HG03175 (cell line): Measurements from ENCODE around the gene STK32A.
"Not testable (repeated sequence)": the region's sequence is repeated elsewhere in the genome, so short reads cannot be mapped to it uniquely, and the experiment has no call there.

Source experiments
- ATAC-seq: cut with Tn5 transposase; IDR thresholded peaks from one replicate; pipeline ENCODE4 v1.9.1; 2021; ENCODE audit warnings: mild to moderate bottlenecking, moderate library complexity; ENCODE audit not compliant: unreplicated experiment

STK32A gene

DNA sequence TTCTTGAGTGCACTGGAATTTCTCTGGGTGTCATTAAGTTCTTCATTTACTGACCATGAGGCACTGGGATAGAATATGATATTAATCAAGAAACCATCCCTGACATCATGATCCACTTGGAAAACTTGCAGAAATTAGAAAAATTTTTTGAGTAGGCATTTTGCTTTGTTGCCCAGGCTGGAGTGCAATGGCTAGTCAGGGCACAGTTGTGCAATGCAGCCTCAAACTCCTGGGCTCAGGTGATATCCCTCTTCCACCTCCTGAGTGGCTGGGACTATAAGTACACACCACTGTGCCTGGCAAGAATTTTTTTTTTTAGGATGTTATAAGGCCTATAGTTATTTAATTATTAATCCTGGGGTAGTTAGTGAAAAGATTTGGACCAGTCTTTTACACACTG lies 106.5 kb downstream of the STK32A start:
- ATAC-seq, result no peak

DNA sequence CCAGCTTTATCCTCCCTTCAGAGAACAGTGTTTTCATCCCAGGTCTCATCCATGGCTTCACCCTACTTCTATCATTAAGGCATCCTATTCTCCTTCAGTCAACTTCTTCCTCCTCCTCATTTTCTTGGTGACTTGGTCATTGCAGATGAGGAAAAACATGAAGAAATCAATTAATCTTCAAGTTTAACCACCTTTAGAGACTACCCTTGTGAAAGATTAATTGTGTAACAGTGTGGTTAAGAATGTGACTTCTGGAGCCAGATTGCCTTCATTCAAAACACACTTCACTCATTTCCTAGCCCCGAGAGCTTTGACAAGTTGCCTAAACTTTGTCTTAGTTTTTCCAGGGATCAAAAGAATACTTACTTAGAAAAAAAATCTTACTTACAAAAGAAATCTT lies 110.0 kb downstream of the STK32A start:
- ATAC-seq, result no peak

DNA sequence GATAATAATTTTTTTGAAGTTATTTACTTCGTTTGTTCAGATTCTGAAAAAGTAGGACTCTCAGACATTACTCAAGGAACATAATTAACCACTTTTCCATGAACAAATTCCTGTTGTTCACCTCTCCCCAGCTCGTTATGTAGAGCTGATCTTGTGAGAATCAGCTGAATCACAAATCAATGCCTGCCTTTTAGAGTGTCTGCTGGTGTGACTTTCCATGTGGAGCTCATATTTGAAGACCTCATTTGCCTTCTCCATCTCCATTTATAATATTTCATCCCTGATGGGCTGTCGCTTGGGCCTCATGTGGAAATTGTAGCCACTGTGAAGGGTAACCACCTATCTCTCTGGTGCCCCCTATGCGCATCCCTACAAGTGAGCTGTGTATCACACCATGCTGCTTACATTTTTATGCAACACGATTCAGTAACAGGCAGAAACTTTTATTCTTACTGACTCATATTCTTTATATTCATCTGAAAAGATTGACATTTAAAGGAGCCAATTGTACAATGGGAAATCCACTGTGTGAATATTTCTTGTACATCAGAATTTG lies 111.3 kb downstream of the STK32A start:
- ATAC-seq, result no peak

DNA sequence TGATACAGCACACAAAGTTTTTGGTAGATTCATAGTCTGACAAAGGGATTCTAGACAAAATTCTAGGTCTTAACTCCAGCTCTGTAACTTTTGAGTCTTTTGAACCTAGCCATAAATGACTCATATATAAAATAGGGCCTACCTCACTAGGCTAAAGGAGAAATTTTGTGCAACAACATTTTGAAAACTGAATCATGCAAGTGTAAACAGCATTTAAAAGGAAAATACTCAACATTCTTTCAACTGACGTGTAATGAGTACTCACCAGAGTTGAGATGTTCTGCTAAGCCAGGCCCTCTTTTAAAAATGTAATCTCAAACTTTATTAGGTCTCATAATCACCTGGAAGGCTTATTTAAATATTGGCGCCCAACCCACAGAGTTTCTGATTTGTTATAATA lies 113.2 kb downstream of the STK32A start:
- ATAC-seq, result no peak

DNA sequence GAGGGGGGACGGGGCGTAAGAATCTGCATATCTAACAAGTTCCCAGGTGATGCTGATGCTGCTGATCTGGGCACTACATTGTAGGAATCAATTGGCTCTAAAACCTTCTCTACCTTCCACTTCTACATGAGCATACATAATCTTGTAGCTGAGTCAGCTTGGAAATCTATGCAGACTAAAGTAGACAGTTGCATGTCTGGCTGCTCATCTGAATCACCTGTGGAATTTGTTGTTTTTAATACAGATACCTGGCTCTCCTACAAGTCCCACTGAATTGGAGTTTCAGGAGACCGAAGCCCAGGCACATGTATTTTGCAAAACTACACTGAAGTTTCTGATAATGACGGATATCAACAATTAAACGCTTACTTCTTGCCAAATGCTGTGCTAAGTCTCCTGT lies 113.6 kb downstream of the STK32A start:
- ATAC-seq, result no peak

DNA sequence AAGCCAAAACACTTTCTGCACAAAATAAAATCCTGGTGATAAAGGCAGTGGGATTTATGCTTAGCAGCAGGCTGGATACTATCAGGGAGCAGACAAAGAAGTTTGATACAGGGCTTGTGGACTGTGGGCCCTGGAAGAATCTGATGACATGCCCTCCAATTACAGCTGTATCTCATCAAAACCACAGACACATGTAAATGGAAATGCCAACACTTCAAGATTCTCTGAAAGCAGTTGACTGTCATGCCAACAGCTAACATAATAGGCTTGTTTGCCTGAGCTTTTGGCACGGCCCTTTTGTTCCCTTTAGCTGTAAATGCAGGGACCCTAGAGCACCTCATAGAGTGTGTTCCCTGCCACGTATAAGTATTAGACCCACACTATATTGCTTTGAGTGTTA lies 114.4 kb downstream of the STK32A start:
- ATAC-seq, result no peak

DNA sequence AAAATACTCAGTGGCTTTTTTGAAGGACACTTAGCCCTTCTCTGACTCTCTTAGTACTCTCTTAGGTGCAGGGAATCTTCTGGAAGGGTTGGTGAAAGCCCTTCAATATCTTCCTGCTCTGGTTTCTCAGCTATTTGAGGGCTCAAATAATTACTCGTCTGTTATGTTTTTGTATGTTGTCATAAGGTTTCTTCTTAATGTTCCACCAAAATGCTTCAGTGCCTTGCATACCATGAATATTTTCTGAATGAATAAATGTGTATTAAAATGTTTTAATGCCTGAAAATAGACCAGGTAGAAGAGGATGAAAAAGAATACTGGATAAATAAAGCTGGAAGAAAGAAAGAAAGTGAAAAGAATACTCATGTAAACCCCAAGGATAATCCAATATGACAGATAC lies 124.3 kb downstream of the STK32A start:
- ATAC-seq, result no peak

DNA sequence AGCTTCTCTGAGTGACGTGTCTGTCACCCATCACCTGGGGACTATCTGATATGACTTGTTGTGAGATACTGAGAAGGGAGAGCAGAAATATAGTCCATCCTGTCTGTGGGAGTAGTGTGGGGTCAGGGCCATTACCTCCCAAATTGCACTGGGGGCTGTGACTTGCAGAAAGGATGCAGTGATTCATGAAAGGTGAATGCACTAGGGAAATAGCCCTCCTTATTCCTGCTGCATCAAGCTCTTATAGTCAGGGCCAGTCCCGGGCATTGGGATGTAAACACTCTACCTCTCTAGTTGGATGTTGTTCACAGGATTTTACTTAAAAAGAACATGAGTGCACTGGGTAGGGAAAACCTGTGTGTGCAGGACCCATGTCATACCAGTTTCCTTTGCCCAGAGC lies 124.8 kb downstream of the STK32A start:
- no peak for ATAC-seq

DNA sequence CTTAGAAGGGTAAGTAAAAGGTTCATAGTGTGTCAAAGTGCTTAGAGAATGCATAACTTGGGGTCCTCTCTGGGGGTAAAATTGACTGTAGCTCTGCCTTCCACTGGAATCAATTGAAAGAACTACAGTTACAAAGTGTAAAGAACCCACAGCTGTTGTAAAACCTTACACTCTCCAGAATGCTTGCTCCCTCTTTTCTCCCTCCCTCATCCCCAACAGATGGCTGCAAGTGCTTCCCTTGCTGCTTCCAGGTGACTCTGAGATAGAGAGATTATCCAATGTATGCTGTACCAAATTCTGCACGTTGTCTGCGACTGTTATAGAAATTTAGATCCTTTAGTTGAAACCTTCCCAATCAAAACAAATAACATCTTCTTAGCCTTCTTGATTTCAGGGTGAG lies 126.0 kb downstream of the STK32A start:
- no peak for ATAC-seq

DNA sequence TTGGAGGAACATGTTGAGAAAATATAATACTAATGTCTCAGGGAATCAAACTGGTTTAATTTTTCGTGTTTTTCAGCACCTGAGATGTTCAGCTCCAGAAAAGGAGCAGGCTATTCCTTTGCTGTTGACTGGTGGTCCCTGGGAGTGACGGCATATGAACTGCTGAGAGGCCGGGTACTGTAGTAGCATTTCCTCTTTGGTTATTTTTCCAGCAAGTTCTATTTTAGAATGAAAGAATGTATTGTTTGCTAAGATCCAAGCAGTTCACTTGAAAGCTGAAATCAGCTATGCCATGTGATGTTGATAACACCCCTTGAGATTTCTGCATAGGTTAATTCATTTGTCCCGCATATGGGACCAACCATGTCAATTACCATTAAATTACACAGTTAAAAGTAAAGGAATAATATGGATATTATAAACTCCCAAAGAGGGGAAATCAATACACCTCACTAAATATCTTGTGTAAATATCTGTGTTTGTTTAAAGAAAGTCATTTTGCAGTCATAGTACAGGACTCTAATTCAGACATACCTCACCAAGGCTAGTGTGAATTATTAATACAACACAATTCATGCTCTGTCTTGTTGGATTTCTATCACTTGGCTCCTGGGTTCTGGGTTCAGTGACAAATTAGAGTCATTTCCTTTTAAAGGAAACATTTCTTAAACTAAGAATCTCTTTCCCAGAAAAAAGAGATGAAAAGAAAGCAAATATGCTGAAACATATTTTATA lies 126.8 kb downstream of the STK32A start:
- ATAC-seq, result no peak

DNA sequence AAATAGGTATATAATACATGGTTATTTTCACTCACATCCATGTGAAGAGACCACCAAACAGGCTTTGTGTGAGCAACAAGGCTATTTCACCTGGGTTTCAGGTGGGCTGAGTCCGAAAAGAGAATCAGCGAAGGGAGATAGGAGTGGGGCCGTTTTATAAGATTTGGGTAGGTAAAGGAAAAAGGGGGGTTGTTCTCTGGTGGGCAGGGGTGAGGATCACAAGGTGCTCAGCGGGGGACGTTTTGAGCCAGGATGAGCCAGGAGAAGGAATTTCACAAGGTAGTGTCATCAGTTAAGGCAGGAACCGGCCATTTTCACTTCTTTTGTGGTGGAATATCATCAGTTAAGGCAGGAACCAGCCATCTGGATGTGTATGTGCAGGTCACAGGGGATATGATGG lies 132.6 kb downstream of the STK32A start:
- not testable (repeated sequence) for ATAC-seq

DNA sequence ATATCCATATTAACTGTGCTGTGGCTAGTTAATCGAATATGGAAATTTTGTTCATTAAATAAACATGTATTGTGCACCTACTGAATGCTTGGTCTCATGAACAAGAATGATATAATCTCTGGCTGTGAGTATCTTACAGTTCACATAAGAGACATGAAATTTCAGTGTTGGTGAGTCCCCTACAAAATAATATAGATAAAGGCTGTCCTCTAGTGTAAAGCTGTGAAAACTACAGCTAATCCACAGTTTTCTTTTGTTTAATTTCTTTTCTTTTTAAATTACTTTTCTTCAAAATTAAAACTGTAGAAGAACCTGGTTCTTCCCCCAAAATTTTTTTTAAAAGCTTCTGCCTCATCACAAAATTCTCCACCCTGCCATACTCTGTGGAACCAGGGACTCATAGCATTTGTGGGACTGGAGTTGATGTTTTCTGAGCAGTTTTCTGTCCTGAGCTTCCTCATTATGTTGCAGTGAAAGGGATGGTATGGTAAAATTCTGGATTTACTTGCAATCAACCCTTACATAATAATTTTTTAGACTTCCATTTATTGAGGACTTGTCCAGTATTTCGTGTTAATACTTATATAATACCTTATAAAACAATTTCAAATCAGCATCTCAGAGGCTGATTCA lies 135.0 kb downstream of the STK32A start:
- ATAC-seq, result no peak

DNA sequence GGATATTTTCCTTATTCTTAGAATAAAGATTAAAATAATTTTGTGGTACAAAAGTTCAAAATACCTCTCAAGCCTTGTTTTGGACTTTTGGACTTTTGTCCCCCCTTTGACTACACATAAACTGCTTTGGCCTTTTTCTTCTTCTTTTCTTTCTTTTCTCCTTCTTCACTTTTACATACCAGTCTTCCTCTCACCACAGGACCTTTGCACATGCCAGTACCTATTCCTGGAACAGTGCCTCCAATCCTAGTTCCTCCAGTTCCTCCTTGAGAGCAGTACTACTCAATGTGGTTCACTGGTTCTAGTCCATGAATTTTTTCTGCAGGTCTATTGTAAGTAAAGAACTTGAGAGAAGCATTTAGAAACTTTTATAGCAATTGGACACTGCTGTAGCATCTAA lies 136.5 kb downstream of the STK32A start:
- ATAC-seq, result no peak

DNA sequence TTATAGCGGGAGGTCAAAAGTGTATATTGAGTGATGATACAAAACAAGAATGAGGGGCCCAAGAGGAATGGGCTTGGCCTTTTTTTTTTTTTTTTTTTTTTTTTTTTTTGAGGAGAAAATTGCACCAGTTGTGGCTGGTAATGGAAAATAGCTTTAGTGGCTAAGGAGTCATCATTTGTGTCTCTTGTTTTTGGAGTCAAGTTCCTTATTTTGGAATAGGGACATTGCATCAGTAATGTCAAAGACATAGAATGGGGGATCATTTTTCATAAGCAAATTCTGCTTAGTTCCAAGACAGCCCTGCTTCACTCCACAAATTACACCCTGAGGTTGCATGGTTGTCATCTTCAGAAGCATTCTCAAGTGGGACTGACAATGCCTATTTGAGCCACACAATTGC lies 137.4 kb downstream of the STK32A start:
- ATAC-seq, result no peak

DNA sequence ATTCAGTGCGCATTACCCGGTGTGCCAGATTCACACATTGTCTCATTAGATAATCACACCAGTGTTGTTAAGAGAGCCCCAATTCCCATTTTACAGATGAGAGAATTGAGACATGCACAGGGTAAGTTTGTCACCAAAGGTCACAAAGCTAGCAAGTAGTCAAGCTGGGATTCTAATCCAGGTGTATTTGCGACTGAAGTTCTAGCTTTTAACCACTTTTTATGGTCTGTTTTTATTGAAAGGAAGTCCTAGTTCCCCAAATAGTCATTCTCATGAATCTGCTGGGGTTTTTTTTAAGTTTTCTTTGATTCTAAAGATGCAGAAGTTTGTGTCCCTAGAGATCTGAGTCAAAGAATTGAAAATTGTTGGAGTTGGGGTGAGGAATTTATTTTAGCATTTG lies 138.5 kb downstream of the STK32A start:
- ATAC-seq, result no peak

DNA sequence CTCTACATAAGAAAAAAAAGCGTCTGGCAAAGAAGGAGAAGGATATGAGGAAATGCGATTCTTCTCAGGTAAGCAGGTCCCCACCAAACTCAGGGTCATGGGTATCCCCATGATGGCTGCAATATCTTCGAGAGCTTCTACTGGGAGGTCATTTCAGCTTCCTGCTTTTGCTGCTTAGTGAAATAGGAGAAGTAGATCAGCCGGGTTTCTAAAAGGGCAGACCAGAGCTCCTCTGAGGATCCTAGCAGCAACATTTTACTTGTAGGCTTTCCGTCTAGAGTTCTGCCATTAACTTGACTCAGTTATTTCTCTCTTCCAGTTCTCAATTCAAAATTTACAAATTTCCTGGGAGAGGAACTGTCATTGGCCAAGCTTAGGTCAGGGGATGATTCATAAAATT lies 140.3 kb downstream of the STK32A start:
- ATAC-seq, result no peak

DNA sequence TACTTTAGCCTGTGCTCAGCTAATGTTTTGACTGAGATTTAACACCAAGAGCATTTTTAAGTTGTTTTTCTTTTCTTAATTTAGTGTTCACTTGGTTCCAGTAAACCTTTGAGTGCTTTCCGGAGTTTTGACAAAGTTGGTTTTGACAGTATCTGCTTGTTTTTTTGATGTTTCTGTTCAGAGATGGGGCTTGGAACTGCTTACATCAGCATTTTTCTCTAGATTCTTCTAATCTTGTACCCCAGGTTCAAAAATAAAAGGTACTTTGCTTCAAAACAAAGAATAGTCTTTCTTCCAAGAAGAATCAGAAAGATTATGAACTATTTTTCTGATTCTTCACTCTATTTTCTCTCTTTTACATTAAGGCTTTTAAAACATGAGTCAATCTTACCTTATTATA lies 142.9 kb downstream of the STK32A start:
- ATAC-seq, result no peak

DNA sequence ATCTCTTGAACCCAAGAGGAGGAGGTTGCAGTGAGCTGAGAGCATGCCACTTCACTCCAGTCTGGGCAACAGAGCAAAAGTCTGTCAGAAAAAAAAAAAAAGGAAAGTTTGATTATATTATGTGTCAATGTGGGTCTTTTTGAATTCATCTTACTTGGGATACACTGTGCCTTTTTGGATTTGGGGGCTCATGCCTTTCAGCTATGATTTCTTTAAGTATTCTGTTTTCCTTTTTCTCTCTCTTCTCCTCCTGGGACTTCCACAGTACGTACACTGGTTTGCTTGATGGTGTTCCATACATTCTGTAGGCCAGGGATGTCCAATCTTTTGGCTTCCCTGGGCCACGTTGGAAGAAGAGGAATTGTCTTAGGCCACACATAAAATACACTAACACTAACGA lies 146.7 kb downstream of the STK32A start:
- ATAC-seq, result no peak

DNA sequence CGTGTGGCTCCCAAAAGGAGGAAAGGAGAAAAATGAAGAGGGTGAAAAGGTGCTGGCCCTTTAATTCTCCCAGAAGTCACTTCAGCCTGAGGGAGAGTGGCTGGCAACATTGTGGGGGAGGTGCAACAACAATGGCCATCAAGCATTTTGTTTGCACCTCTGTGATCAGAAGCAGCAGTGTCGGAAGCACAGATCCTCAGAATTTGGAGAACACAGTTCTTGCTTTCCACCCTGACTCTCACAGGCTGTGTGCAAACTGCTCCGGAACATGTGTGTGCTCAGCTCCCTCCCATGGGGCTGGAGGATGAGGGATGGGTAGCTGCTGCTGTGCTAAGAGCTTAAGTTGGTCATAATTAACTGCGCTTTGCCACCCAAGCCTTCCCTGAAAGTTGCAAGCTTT lies 147.9 kb downstream of the STK32A start:
- no peak for ATAC-seq

DNA sequence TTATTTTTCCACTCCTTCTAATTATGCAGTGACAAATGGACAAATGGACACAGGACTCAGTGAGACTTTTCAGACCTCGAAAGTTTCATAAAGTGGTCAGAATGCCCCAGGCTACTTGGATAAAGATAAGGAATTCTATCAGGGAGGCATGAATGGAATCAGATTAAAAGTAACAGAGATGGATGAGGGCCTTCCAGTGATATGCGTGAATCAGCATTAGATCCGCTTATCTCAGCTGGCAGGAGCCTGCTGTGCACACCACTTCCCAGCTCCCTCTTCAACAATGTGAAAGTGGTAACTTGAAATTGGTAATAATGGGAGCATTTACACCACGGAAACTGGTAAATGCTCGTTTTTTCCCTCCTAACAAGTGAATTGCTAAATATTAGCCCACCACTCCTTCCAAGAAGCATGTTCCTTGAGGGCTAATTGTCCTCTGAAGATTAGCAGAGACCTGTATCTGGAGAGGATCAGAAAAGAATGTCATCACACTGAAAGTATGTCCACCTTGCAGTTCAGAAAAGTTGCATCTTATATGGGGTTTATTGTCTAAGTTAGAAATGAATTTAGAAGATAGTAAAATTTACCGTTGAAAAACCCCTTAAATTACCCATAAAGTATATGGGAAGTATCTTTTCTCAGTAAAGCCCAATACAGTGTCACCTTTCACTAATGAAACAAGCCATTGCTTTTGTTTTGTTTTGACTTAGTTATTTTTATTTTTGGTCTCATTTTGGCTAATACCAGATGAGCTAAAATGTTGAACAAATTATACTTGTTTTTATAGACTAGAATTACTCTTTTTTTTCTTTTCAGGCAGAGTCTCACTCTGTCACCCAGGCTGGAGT lies 149.7 kb downstream of the STK32A start:
- ATAC-seq, result no peak

DNA sequence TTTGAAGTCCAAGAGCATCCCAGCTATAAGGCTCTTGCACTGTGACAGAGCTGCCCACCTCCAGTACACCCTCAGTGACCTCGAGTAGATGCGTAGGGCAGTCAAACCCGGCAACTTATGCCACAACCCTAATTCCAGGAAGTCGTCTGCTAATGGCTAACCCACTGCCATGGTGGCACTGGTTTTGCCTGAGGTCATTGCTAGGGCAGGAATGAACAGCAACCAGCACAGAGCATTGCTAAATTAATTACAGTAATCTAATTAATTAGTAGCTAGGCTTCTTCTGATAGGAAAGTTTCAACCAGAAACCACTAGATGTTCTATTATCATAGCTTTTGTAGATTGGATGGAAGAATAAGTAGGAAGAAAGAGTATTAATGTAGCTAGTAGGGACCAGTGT lies 152.3 kb downstream of the STK32A start:
- ATAC-seq, result no peak
